HepG2 (cell line): Measurements from ENCODE around the gene ZDHHC18. TPM values are rescaled to one million over a fixed set of nuclear protein-coding genes. Genes with fewer than 3 reads are reported as not detected.
A peak's percentile ranks its signal among the peaks of the same experiment; 100 is the strongest.

Experiments
- CBX1 ChIP-seq: IDR thresholded peaks from one replicate; pipeline ENCODE4 v1.6.1; 2016; ENCODE audit warnings: antibody characterized with exemption, low read depth
- KAT8 ChIP-seq: IDR thresholded peaks from 2 replicates; pipeline ENCODE4 v1.6.1; 2016; ENCODE audit warnings: missing genetic modification reagents, missing compliant biosample characterization
- KLF11 ChIP-seq: IDR thresholded peaks from 2 replicates; pipeline ENCODE4 v1.6.1; 2016; ENCODE audit warnings: missing compliant biosample characterization
- MAFK ChIP-seq, 2 experiments: IDR thresholded peaks in 1 of 2; conservative IDR thresholded peaks in 1 of 2; 2 replicates each; pipeline ENCODE4 v1.6.1; 2011; ENCODE audit warnings: improper control_type of control experiment in 2 of 2, low read length in 2 of 2
- MYPOP ChIP-seq: sonication (generic); formaldehyde crosslinking; IDR thresholded peaks from 2 replicates; pipeline ENCODE4 v1.8.1; 2023; ENCODE audit warnings: mild to moderate bottlenecking, moderate library complexity, missing genetic modification reagents
- NFIC ChIP-seq: IDR thresholded peaks from 2 replicates; pipeline ENCODE4 v1.6.1; 2012; ENCODE audit warnings: mild to moderate bottlenecking, low read length, inconsistent platforms
- SIN3A ChIP-seq: IDR thresholded peaks from 2 replicates; pipeline ENCODE4 v1.6.1; 2011; ENCODE audit warnings: low read depth, mild to moderate bottlenecking, control low read depth, low read length, borderline replicate concordance
- SMAD1 ChIP-seq: sonication (generic); formaldehyde crosslinking; IDR thresholded peaks from 2 replicates; pipeline ENCODE4 v1.4.0; 2020; ENCODE audit warnings: missing genetic modification reagents, low read depth, mild to moderate bottlenecking, borderline replicate concordance
- SRY ChIP-seq: sonication (generic); formaldehyde crosslinking; IDR thresholded peaks from 2 replicates; pipeline ENCODE4 v1.8.0; 2022; ENCODE audit warnings: mild to moderate bottlenecking, missing genetic modification reagents
- TOE1 ChIP-seq: sonication (generic); formaldehyde crosslinking; IDR thresholded peaks from 2 replicates; pipeline ENCODE4 v1.4.0; 2020; ENCODE audit warnings: mild to moderate bottlenecking, missing genetic modification reagents
- ZFP36 ChIP-seq: fragments of 150-350 bp; IDR thresholded peaks from 2 replicates; pipeline ENCODE4 v1.6.1; 2018; ENCODE audit warnings: borderline replicate concordance, low read length, low read depth; ENCODE audit not compliant: partially characterized antibody
- ZFX ChIP-seq: sonication (generic); formaldehyde crosslinking; IDR thresholded peaks from 2 replicates; pipeline ENCODE4 v1.4.0; 2020; ENCODE audit warnings: mild to moderate bottlenecking, low read depth, missing genetic modification reagents, moderate library complexity
- ZNF142 ChIP-seq: sonication (generic); formaldehyde crosslinking; IDR thresholded peaks from 2 replicates; pipeline ENCODE4 v1.4.0; 2020; ENCODE audit warnings: missing genetic modification reagents
- ZNF572 ChIP-seq: sonication (generic); formaldehyde crosslinking; IDR thresholded peaks from 2 replicates; pipeline ENCODE4 v1.5.1; 2020; ENCODE audit warnings: mild to moderate bottlenecking, missing genetic modification reagents
- ZNF841 ChIP-seq: sonication (generic); formaldehyde crosslinking; IDR thresholded peaks from 2 replicates; pipeline ENCODE4 v1.8.1; 2023; ENCODE audit warnings: missing genetic modification reagents, borderline replicate concordance
- polyA plus RNA-seq, 8 experiments: library from polyadenylated mRNA; depleted of rRNA in 3 of 8; stranded (reverse) in 7 of 8; unstranded in 1 of 8; fragments of >200 nt; fragmentation: Illumina TruSeq in 4 of 8; extraction: Trizol in 4 of 8; gene quantifications; 2 replicates each; pipeline versions ENCODE4 v1.2.1 to v1.2.3, GENCODE V29; 2011 to 2016; ENCODE audit warnings: low read depth in 4 of 8, missing spikeins in 1 of 8, mixed read lengths in 1 of 8; ENCODE audit not compliant: insufficient read depth in 1 of 8
- total RNA-seq, 5 experiments: library from RNA; depleted of rRNA; stranded (reverse); fragments of >200 nt; fragmentation: Illumina TruSeq; extraction: Trizol; gene quantifications; 2 replicates each; pipeline ENCODE4 v1.2.3, GENCODE V29; 2016; ENCODE audit warnings: low read depth in 1 of 5
- TF ChIP-seq, protein P1 (sequence below): sonication (generic); formaldehyde crosslinking; IDR thresholded peaks from 2 replicates; pipeline ENCODE4 v1.5.1; 2020; ENCODE audit warnings: mild to moderate bottlenecking, missing genetic modification reagents, borderline replicate concordance

ZDHHC18 gene
- total and polyA plus RNA-seq, 2 of the 13 experiments (the other 11 are each of a cell fraction or from before 2014, with no cell fraction given) = 13.2 to 35.3 TPM

GRCh38 chr1:26784023-26784871, 42.2 kb upstream of the ZDHHC18 start (continued):
- no peak for TF ChIP-seq ZNF572 (CRISPR knock-in tag)
- no peak for TF ChIP-seq ZNF142 (CRISPR knock-in tag)
- TF ChIP-seq SRY (CRISPR knock-in tag) = peak; percentile 59; the same call in 1 of the 2 replicates
- TF ChIP-seq CBX1 = no peak
- TF ChIP-seq TOE1 = no peak
- peak; percentile 74; the same call in 1 of the 2 replicates for TF ChIP-seq SIN3A
- TF ChIP-seq ZFP36 = no peak
- peak; percentile 61 for TF ChIP-seq KAT8
- peak; percentile 66; the same call in 1 of the 2 replicates for TF ChIP-seq MYPOP (CRISPR knock-in tag)
- TF ChIP-seq ZNF841 = no peak
- TF ChIP-seq NFIC = peak; percentile 93
- TF ChIP-seq KLF11 (CRISPR knock-in tag) = peak; percentile 73; the same call in 1 of the 2 replicates
- TF ChIP-seq, protein P1, sequence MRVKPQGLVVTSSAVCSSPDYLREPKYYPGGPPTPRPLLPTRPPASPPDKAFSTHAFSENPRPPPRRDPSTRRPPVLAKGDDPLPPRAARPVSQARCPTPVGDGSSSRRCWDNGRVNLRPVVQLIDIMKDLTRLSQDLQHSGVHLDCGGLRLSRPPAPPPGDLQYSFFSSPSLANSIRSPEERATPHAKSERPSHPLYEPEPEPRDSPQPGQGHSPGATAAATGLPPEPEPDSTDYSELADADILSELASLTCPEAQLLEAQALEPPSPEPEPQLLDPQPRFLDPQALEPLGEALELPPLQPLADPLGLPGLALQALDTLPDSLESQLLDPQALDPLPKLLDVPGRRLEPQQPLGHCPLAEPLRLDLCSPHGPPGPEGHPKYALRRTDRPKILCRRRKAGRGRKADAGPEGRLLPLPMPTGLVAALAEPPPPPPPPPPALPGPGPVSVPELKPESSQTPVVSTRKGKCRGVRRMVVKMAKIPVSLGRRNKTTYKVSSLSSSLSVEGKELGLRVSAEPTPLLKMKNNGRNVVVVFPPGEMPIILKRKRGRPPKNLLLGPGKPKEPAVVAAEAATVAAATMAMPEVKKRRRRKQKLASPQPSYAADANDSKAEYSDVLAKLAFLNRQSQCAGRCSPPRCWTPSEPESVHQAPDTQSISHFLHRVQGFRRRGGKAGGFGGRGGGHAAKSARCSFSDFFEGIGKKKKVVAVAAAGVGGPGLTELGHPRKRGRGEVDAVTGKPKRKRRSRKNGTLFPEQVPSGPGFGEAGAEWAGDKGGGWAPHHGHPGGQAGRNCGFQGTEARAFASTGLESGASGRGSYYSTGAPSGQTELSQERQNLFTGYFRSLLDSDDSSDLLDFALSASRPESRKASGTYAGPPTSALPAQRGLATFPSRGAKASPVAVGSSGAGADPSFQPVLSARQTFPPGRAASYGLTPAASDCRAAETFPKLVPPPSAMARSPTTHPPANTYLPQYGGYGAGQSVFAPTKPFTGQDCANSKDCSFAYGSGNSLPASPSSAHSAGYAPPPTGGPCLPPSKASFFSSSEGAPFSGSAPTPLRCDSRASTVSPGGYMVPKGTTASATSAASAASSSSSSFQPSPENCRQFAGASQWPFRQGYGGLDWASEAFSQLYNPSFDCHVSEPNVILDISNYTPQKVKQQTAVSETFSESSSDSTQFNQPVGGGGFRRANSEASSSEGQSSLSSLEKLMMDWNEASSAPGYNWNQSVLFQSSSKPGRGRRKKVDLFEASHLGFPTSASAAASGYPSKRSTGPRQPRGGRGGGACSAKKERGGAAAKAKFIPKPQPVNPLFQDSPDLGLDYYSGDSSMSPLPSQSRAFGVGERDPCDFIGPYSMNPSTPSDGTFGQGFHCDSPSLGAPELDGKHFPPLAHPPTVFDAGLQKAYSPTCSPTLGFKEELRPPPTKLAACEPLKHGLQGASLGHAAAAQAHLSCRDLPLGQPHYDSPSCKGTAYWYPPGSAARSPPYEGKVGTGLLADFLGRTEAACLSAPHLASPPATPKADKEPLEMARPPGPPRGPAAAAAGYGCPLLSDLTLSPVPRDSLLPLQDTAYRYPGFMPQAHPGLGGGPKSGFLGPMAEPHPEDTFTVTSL (CRISPR knock-in tag) = peak; percentile 87; the same call in 1 of the 2 replicates
- 0 out of 4 replicates have a peak, but pooled peaks of 1 of the 2 experiments have one; percentile 2 for TF ChIP-seq MAFK (conservative IDR thresholded peaks at IDR 0.05 in 1 of 2, IDR thresholded peaks at IDR 0.05 in 1 of 2; ENCODE audit: low read length in 2 of 2)
- peak; percentile 90 for TF ChIP-seq ZFX (CRISPR knock-in tag)
- no peak for TF ChIP-seq SMAD1
